Measurements from ENCODE around the gene AXIN2. TPM values are rescaled to one million over a fixed set of nuclear protein-coding genes. Genes with fewer than 3 reads are reported as not detected.
A peak's percentile ranks its signal among the peaks of the same experiment; 100 is the strongest.

The AXIN2 gene
- total RNA-seq, 1 experiment from 2014 or later: 168 TPM

- Mint-ChIP-seq H3K4me3 (ENCODE audit: unreplicated experiment) (no peak overlapping the region), H3K27me3 (ENCODE audit: insufficient read depth, unreplicated experiment) (no peaks in the 10 kb centered on the region), H3K36me3 (ENCODE audit: insufficient read depth, unreplicated experiment) (peaks cover 38% of the 10 kb centered on the region), H3K9me3 (ENCODE audit: unreplicated experiment) (no peaks in the 10 kb centered on the region), H3K27ac (ENCODE audit: unreplicated experiment) (no peak overlapping the region), H3K4me1 (ENCODE audit: low read depth, unreplicated experiment) (peaks cover 28% of the 10 kb centered on the region)
- CTCF ChIA-PET: interaction anchor here (0.6 kb wide), 1 partner anchor 70 kb away, joined by 4 read pairs; no protein-coding TSS in a partner anchor
- Histone ChIP-seq H3K36me3 (ENCODE audit: control insufficient read depth, insufficient read depth, low read length) (no peaks in the 10 kb centered on the region), H3K4me3 (ENCODE audit: low read depth, low read length) (no peak overlapping the region), H3K27me3 (replicated peaks; ENCODE audit: control insufficient read depth, insufficient read depth, low read length) (no peaks in the 10 kb centered on the region), H3K4me1 (peaks cover 21% of the 10 kb centered on the region), H3K9me3 (no peaks in the 10 kb centered on the region)
- DNase-seq: no peak
- intact Hi-C loops (cut with micrococcal nuclease; ENCODE audit: unreplicated experiment): no loop called here
- POLR2A ChIA-PET: interaction anchor here (0.6 kb wide), 1 partner anchor 25 kb away, joined by 5 read pairs; no protein-coding TSS in a partner anchor
- TF ChIP-seq CTCF (IDR thresholded peaks at IDR 0.05; ENCODE audit: insufficient read depth in 1 of 2, low read depth in 1 of 2, low read length in 1 of 2, severe bottlenecking in 1 of 2, unreplicated experiment in 1 of 2): no peak
- no TSS peak for BruUV-seq (replicated peaks)
Measured at GRCh38 chr17:65523411-65523810, 38.0 kb downstream of the AXIN2 start.

GRCh38 chr17:65522751-65523404, 38.6 kb downstream of the AXIN2 start:
- intact Hi-C loops (cut with micrococcal nuclease; ENCODE audit: unreplicated experiment): no loop called here
- Mint-ChIP-seq H3K27ac (ENCODE audit: unreplicated experiment) (peak overlapping the region; percentile 13), H3K4me3 (ENCODE audit: unreplicated experiment) (no peak overlapping the region), H3K9me3 (ENCODE audit: unreplicated experiment) (no peaks in the 10 kb centered on the region), H3K27me3 (ENCODE audit: insufficient read depth, unreplicated experiment) (no peaks in the 10 kb centered on the region), H3K4me1 (ENCODE audit: low read depth, unreplicated experiment) (peaks cover 24% of the 10 kb centered on the region), H3K36me3 (ENCODE audit: insufficient read depth, unreplicated experiment) (peaks cover 33% of the 10 kb centered on the region)
- TF ChIP-seq CTCF (IDR thresholded peaks at IDR 0.05; ENCODE audit: insufficient read depth in 1 of 2, low read depth in 1 of 2, low read length in 1 of 2, severe bottlenecking in 1 of 2, unreplicated experiment in 1 of 2): no peak
- Histone ChIP-seq H3K36me3 (ENCODE audit: control insufficient read depth, insufficient read depth, low read length) (no peaks in the 10 kb centered on the region), H3K4me1 (peaks cover 18% of the 10 kb centered on the region), H3K9me3 (no peaks in the 10 kb centered on the region), H3K4me3 (ENCODE audit: low read depth, low read length) (no peak overlapping the region), H3K27me3 (replicated peaks; ENCODE audit: control insufficient read depth, insufficient read depth, low read length) (no peaks in the 10 kb centered on the region)
- BruUV-seq (replicated peaks): no TSS peak
- POLR2A ChIA-PET: interaction anchor here (0.5 to 0.6 kb wide), 2 partner anchors 25 to 85 kb away, joined by 4 to 5 read pairs; no protein-coding TSS in a partner anchor
- CTCF ChIA-PET: interaction anchor here (0.6 kb wide), 1 partner anchor 70 kb away, joined by 4 read pairs; no protein-coding TSS in a partner anchor
- DNase-seq: no peak

- intact Hi-C loops (cut with micrococcal nuclease; ENCODE audit: unreplicated experiment): no loop called here
- H3K4me1 Mint-ChIP-seq (ENCODE audit: low read depth, unreplicated experiment): peaks cover 26% of the 10 kb centered on the region
- H3K36me3 ChIP-seq (ENCODE audit: control insufficient read depth, insufficient read depth, low read length): no peaks in the 10 kb centered on the region
- POLR2A ChIA-PET: no interaction called here
- H3K27ac Mint-ChIP-seq (ENCODE audit: unreplicated experiment): no peak overlapping the region
- H3K36me3 Mint-ChIP-seq (ENCODE audit: insufficient read depth, unreplicated experiment): peaks cover 1% of the 10 kb centered on the region
- H3K4me1 ChIP-seq: peaks cover 27% of the 10 kb centered on the region
- no peaks in the 10 kb centered on the region for H3K9me3 Mint-ChIP-seq (ENCODE audit: unreplicated experiment)
- DNase-seq: no peak
- no TSS peak for BruUV-seq (replicated peaks)
- H3K27me3 Mint-ChIP-seq (ENCODE audit: insufficient read depth, unreplicated experiment): no peaks in the 10 kb centered on the region
- no peaks in the 10 kb centered on the region for H3K9me3 ChIP-seq
- no peak for TF ChIP-seq CTCF (IDR thresholded peaks at IDR 0.05; ENCODE audit: insufficient read depth in 1 of 2, low read depth in 1 of 2, low read length in 1 of 2, severe bottlenecking in 1 of 2, unreplicated experiment in 1 of 2)
- no peaks in the 10 kb centered on the region for H3K27me3 ChIP-seq (replicated peaks; ENCODE audit: control insufficient read depth, insufficient read depth, low read length)
- CTCF ChIA-PET: no interaction called here
- H3K4me3 ChIP-seq (ENCODE audit: low read depth, low read length): no peak overlapping the region
- H3K4me3 Mint-ChIP-seq (ENCODE audit: unreplicated experiment): no peak overlapping the region
Measured at GRCh38 chr17:65519462-65519861, 42.0 kb downstream of the AXIN2 start.
